Measurements from ENCODE around the gene STUM.

Gene STUM

DNA sequence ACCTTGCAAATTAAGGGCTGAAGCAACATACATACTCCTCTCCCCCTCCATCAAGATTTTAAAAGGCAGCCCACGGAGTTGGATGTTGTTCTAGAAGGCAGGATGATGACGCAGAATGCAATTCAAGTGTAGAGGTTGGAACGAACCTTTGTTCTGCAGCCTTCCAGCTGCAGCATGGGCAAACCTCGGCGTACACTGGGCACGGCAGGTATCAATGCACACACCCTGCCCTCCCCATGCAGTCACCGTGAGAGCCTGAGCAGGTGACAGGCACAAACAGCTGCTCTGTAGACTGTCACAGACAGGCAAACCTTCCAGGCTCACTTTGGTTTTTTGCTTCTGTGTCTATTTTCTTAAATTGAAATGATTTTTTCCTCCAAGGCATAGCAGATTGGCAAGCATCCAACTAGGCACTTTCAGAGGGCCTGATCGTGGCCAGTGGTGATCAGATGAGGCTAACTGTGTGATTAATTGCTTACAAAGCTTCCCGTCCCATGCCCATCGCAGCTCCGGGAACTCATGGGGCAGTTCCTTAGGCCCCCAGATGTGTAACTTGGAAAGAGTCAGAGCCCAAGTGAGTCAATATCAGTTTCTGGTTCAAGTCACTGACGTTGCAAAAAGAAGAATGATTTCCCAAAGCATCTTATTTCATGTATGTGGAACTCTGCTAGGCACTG, 108.2 kb downstream of the STUM start:
- no peak for DNase-seq

DNA sequence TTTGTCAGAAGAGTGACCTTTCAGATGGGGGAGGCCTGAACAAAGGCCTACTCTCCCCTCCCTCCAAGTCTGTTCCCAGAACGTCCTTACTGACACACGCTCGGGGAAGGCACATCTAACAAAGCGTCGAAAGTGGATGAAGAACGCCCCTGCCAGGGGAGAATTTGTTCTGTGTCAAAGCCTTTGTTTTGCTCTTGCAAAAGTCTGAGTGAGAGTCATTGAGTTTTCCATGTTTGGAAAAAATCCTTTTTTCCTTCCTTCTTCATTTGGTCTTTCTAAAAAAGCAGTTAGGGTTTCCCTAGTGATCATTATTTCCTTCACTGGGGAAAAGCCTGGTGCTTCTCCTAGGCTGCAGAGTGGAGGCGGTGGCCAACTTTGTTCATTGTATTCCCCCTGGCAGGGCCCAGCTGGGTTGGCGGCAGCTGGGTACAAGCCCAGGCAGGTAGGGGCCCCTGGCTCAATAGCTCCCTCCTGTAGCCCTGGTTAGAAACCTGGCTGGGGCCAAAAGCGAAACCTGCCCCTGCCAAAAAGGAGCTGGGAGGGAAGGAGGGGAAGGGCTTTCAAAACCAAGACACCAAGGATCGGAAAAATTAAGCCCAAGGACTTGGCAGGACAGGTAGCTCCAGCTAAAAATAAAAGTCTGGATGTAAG, 109.5 kb downstream of the STUM start:
- DNase-seq = peak; percentile 41

DNA sequence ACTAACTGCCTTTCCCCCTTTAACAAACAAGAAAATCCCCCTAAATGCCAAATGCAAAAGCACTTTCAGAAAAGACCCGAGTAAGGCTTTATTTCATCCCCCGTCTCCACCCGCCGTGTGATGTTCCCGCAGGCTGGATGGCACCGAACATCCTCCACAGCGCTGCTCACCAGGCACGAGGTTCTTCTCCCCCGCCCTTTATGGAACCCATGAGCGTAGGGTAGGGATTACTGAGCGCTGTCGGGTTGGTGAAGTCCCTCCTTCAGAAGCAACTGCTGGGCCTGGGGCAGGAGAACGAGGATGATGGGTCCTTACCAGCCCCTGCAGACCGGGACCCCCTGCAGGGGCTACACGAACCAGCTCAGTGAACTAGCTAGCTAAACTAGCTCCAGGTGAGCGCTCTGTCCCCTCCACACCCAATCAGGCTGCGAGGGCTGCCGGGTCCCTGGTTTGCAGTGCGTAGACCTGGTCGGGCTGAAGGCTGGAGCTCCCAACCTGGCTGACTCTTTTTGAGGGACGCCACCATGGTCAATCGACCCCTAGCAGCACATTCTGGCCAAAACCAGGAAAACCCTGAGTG, 110.1 kb downstream of the STUM start:
- DNase-seq = no peak
